Mucosa of descending colon (tissue), 3 donors: ENCODE data around the gene NUDT6. TPM values are rescaled to one million over a fixed set of nuclear protein-coding genes. Genes with fewer than 3 reads are reported as not detected.

ENCODE experiments used
- ATAC-seq: fragments of 200-7000 bp; cut with Tn5 transposase; one replicate; pipeline ENCODE4 v1.9.1; 2020; ENCODE audit warnings: mild to moderate bottlenecking, moderate library complexity
- DNase-seq, 3 donors: peaks; one replicate each; pipeline ENCODE4 v3.0.0-alpha.2; 2020
- H3K36me3 ChIP-seq: fragments of 200-600 bp; one replicate; pipeline ENCODE4 v1.8.0; 2021; ENCODE audit warnings: low read depth, mild to moderate bottlenecking
- H3K4me1 ChIP-seq: fragments of 200-600 bp; one replicate; pipeline ENCODE4 v1.8.0; 2021; ENCODE audit warnings: low read depth, mild to moderate bottlenecking
- H3K4me3 ChIP-seq: fragments of 200-600 bp; one replicate; pipeline ENCODE4 v1.8.0; 2021; ENCODE audit warnings: mild to moderate bottlenecking
- H3K9me3 ChIP-seq: fragments of 200-600 bp; one replicate; pipeline ENCODE4 v1.8.0; 2021; ENCODE audit warnings: mild to moderate bottlenecking
- intact Hi-C, 2 donors: fragments of 100-400 bp; cut with DNase I in 1 of 2; cut with micrococcal nuclease in 1 of 2; formaldehyde crosslinking; loops; one replicate each; pipeline versions ENCODE4 v1.11.0 to v1.11.1; 2022; cut with DNase I, micrococcal nuclease
- total RNA-seq, 3 donors: library from RNA; stranded (reverse); fragmentation: NEBNext Ultra II Directional in 2 of 3; extraction: Animal tissue kit (Norgen Biotek cat#: 25700) in 2 of 3; gene quantifications; one replicate each; pipeline versions ENCODE4 v1.2.1 to v1.2.4, GENCODE V29; 2021 to 2023
- TF ChIP-seq, protein P1 (sequence below): fragments of 200-600 bp; IDR thresholded peaks from one replicate; pipeline ENCODE4 v1.8.0; 2022; ENCODE audit warnings: antibody characterized with exemption, mild to moderate bottlenecking
- donor health status: DM: no; HTN: no; CAD: no; lungs with moderate emphysema.
- donor health status: DM: no; HTN: no; CAD: no.
- donor health status: DM: no; HTN: yes; CAD: no.

Gene NUDT6
- total RNA-seq, 3 donors from 2014 or later = 5.3 to 11.2 (median 5.6) TPM

DNA sequence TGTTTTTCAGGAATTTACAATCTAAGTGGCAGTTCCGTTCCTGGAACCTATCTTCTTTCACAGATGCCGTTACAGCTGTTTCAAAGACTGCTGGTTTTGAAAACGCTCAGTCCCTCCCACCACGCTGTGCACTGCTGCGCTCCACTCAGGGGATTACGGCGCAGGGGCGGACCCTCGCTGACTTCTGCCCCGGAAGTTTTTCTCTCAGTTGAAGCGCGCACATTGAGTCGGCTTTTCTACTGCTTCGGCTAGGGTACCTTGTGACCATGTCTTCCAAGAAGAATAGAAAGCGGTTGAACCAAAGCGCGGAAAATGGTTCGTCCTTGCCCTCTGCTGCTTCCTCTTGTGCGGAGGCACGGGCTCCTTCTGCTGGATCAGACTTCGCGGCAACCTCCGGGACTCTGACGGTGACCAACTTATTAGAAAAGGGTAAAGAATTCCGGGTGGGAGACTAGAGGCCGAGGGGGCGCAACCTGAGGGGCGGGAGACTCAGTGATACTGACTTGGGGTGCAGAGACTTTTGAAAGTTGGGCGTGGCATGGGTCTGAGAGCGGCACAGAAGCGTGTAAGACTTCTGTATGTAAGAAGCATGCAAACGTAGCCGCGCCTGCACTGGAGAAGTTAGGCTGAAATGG lies 597 bp upstream of the NUDT6 start:
- DNase-seq (peak; percentile 87 to 91 (median 89)), ATAC-seq (peak; percentile 97)
- Histone ChIP-seq H3K4me3 (peak overlapping the region; percentile 64), H3K36me3 (no peaks in the 10 kb centered on the region), H3K4me1 (peaks cover 5% of the 10 kb centered on the region), H3K9me3 (no peaks in the 10 kb centered on the region)
- intact Hi-C loops = loop anchor here in 1 of 2 donors (5.0 kb wide), 1 partner anchor 166 kb away; no protein-coding TSS in a partner anchor
- TF ChIP-seq, protein P1, sequence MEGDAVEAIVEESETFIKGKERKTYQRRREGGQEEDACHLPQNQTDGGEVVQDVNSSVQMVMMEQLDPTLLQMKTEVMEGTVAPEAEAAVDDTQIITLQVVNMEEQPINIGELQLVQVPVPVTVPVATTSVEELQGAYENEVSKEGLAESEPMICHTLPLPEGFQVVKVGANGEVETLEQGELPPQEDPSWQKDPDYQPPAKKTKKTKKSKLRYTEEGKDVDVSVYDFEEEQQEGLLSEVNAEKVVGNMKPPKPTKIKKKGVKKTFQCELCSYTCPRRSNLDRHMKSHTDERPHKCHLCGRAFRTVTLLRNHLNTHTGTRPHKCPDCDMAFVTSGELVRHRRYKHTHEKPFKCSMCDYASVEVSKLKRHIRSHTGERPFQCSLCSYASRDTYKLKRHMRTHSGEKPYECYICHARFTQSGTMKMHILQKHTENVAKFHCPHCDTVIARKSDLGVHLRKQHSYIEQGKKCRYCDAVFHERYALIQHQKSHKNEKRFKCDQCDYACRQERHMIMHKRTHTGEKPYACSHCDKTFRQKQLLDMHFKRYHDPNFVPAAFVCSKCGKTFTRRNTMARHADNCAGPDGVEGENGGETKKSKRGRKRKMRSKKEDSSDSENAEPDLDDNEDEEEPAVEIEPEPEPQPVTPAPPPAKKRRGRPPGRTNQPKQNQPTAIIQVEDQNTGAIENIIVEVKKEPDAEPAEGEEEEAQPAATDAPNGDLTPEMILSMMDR = no peak

DNA sequence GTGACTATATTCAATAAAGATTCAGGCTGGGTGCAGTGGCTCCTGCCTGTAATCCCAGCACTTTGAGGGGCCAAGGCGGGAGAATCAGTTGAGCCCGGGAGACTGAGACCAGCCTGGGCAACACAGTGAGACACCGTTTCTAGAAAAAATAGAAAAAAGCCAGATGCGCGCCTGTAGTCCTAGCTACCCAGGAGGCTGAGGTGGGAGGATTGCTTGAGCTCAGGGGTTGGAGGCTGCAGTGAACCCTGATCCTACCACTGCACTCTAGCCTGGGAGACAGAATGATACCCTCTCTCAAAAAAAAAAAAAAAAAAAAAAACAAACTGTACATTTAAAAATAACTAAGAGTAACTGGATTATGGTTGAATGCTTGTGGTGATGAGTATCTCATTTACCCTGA lies 1.1 kb downstream of the NUDT6 start:
- DNase-seq (no peak), ATAC-seq (no peak)
- H3K4me3 ChIP-seq = no peak overlapping the region
- H3K9me3 ChIP-seq = no peaks in the 10 kb centered on the region
- TF ChIP-seq, protein P1 = no peak
- peaks cover 5% of the 10 kb centered on the region for H3K4me1 ChIP-seq
- intact Hi-C loops = loop anchor here in 1 of 2 donors (5.0 kb wide), 1 partner anchor 164 kb away; no protein-coding TSS in a partner anchor
- H3K36me3 ChIP-seq = no peaks in the 10 kb centered on the region

DNA sequence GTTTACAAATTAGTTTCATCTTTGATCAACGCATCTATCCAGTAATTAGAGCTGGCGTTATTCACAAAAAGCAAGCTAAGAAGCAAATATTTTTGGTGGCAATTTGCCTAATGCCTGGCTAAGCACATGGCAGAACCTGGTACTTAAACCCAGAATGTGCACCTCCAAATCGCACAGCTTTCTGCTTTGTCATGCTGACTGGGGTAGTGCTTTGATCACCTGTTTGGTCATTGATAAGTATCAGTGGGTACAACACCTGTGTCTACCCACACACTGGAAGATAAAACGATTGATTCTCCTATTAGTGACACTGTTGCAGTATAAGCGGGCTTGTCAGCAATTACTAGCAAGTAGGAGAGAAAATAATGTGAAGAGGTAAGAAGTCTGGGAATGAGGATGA lies 1.9 kb downstream of the NUDT6 start:
- intact Hi-C loops = loop anchor here in 1 of 2 donors (5.0 kb wide), 1 partner anchor 163 kb away; no protein-coding TSS in a partner anchor
- no peaks in the 10 kb centered on the region for H3K9me3 ChIP-seq

DNA sequence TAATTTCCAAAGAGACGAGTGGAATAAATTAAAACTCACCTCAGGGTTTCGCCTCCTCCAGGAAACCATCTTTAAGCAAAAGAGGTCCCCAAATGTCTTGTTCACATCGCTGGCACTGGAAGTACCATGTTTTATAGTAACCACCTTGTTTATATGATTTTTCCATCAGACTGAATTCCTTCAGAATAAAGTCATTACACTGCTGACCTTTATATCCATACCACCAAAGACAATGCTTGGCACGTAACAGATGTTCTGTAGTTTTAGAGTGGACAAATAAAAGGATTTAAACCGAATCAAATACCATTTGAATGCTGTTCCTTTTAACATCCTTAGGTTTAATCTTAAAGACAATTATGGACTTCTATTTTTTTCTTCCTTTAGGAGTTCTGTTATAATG lies 4.7 kb downstream of the NUDT6 start:
- Histone ChIP-seq H3K4me3 (no peak overlapping the region), H3K9me3 (no peaks in the 10 kb centered on the region), H3K4me1 (no peaks in the 10 kb centered on the region), H3K36me3 (no peaks in the 10 kb centered on the region)
- TF ChIP-seq, protein P1 = no peak
- ATAC-seq = no peak
- intact Hi-C loops = loop anchor here in 1 of 2 donors (10.0 kb wide), 1 partner anchor 153 kb away; no protein-coding TSS in a partner anchor
- DNase-seq = no peak

More for the DNA sequence above, 1.9 kb downstream of the NUDT6 start:
- TF ChIP-seq, protein P1 = no peak
- H3K36me3 ChIP-seq = no peaks in the 10 kb centered on the region
- H3K4me3 ChIP-seq = no peak overlapping the region
- no peak for DNase-seq
- H3K4me1 ChIP-seq = peaks cover 5% of the 10 kb centered on the region
- no peak for ATAC-seq

DNA sequence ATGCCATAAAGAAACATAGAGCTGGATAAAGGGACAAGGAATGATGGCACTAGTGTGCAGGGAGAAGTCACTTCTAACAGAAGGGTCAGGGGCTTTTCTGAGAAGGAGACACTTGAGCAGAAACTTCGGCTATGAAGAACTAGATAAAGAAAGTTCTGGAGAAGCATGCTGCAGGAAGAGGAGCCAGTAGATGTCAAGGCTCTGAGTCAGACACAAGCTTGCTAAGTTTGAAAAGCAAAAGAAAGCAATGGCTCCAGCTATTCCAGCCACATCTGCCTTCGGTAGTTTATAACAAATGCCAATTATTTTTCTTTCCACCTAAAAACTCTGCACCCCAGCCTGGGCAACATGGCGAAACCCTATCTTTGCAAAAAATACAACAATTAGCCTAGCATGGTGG lies 7.5 kb downstream of the NUDT6 start:
- no peaks in the 10 kb centered on the region for H3K36me3 ChIP-seq
- no peak overlapping the region for H3K4me3 ChIP-seq
- H3K4me1 ChIP-seq = no peaks in the 10 kb centered on the region
- no peak for DNase-seq
- TF ChIP-seq, protein P1 = no peak
- intact Hi-C loops = loop anchor here in 1 of 2 donors (10.0 kb wide), 1 partner anchor 150 kb away; no protein-coding TSS in a partner anchor
- no peaks in the 10 kb centered on the region for H3K9me3 ChIP-seq
- no peak for ATAC-seq
